CD4-positive, alpha-beta T cell treated with Interleukin-2 at 100 ng/mL for 4 hours (primary cell): ENCODE data around the gene ICOS.

ENCODE experiments used
- DNase-seq: peaks from one replicate; pipeline ENCODE4 v3.0.0-alpha.2; 2020; ENCODE audit warnings: low spot score

The ICOS gene

GRCh38 chr2:204010628-204011560, 74.3 kb downstream of the ICOS start:
- DNase-seq, result no peak
